Measurements from ENCODE around the gene ACD.

The ACD gene

GRCh38 chr16:67636713-67637112 lies 23.3 kb downstream of the ACD start:
- H3K36me3 ChIP-seq: peaks cover 86% of the 10 kb centered on the region
- H3K4me3 ChIP-seq: no peak overlapping the region
- H3K9me3 ChIP-seq: no peaks in the 10 kb centered on the region
- H3K27me3 ChIP-seq: no peaks in the 10 kb centered on the region
- peaks cover 14% of the 10 kb centered on the region for H3K4me1 ChIP-seq
- no peaks in the 10 kb centered on the region for H4K20me1 ChIP-seq
- H3K27ac ChIP-seq: no peak overlapping the region
- TF ChIP-seq Cebpa-rat (IDR thresholded peaks at IDR 0.05): no peak
- H3K4me2 ChIP-seq: no peak overlapping the region
- no peak overlapping the region for H3K9ac ChIP-seq

- no peaks in the 10 kb centered on the region for H3K27me3 ChIP-seq
- no peak overlapping the region for H3K4me2 ChIP-seq
- no peak overlapping the region for H3K4me3 ChIP-seq
- no peaks in the 10 kb centered on the region for H3K4me1 ChIP-seq
- H3K36me3 ChIP-seq: peaks cover 98% of the 10 kb centered on the region
- no peaks in the 10 kb centered on the region for H3K9me3 ChIP-seq
- no peak overlapping the region for H3K27ac ChIP-seq
- no peak for TF ChIP-seq Cebpa-rat (IDR thresholded peaks at IDR 0.05)
- no peak overlapping the region for H3K9ac ChIP-seq
- no peaks in the 10 kb centered on the region for H4K20me1 ChIP-seq
Observed at GRCh38 chr16:67632415-67633172, 27.5 kb downstream of the ACD start.

GRCh38 chr16:67628216-67628615 lies 31.8 kb downstream of the ACD start:
- H3K9me3 ChIP-seq: no peaks in the 10 kb centered on the region
- H3K9ac ChIP-seq: no peak overlapping the region
- no peak overlapping the region for H3K4me3 ChIP-seq
- no peaks in the 10 kb centered on the region for H3K27me3 ChIP-seq
- H3K4me1 ChIP-seq: no peaks in the 10 kb centered on the region
- no peaks in the 10 kb centered on the region for H4K20me1 ChIP-seq
- H3K27ac ChIP-seq: no peak overlapping the region
- H3K36me3 ChIP-seq: peaks cover 97% of the 10 kb centered on the region
- TF ChIP-seq Cebpa-rat (IDR thresholded peaks at IDR 0.05): no peak
- H3K4me2 ChIP-seq: no peak overlapping the region

GRCh38 chr16:67613808-67614207 lies 46.3 kb downstream of the ACD start:
- Histone ChIP-seq H3K4me1 (no peaks in the 10 kb centered on the region), H3K9ac (no peak overlapping the region), H3K27me3 (no peaks in the 10 kb centered on the region), H3K4me3 (no peak overlapping the region), H3K4me2 (no peak overlapping the region), H3K9me3 (no peaks in the 10 kb centered on the region), H3K27ac (no peak overlapping the region), H4K20me1 (peaks cover 35% of the 10 kb centered on the region), H3K36me3 (peaks cover 93% of the 10 kb centered on the region)
- no peak for TF ChIP-seq Cebpa-rat (IDR thresholded peaks at IDR 0.05)

- Histone ChIP-seq H4K20me1 (peaks cover 80% of the 10 kb centered on the region), H3K27me3 (no peaks in the 10 kb centered on the region), H3K4me1 (peaks cover 7% of the 10 kb centered on the region; the same call in 1 of the 2 replicates), H3K27ac (no peak overlapping the region), H3K36me3 (peaks cover 73% of the 10 kb centered on the region), H3K4me2 (no peak overlapping the region), H3K9ac (no peak overlapping the region), H3K4me3 (no peak overlapping the region), H3K9me3 (no peaks in the 10 kb centered on the region)
- TF ChIP-seq Cebpa-rat (IDR thresholded peaks at IDR 0.05): no peak
Observed at GRCh38 chr16:67608364-67608763, 51.7 kb downstream of the ACD start.
